Ovary (tissue), 3 donors: Measurements from ENCODE around the gene STON1.

ENCODE experiments used
- CTCF ChIP-seq, 3 donors: fragments of 450-650 bp in 2 of 3; fragments of 200-600 bp in 1 of 3; IDR thresholded peaks; one replicate each; pipeline versions ENCODE4 v1.5.1 to v1.8.0; 2016 to 2022; ENCODE audit warnings: antibody characterized with exemption in 3 of 3, mild to moderate bottlenecking in 1 of 3
- EP300 ChIP-seq: sonication (generic); formaldehyde crosslinking; IDR thresholded peaks from one replicate; pipeline ENCODE4 v1.6.1; 2017; ENCODE audit warnings: antibody characterized with exemption
- donor health status: DM: no; HTN: no; CAD: no.

GRCh38 chr2:48613211-48613610 lies 83.3 kb downstream of the STON1 start:
- TF ChIP-seq CTCF (IDR thresholded peaks at IDR 0.05), result no peak
- no peak for TF ChIP-seq EP300
